ENCODE results near the gene CSNK2A2. TPM values are rescaled to one million over a fixed set of nuclear protein-coding genes. Genes with fewer than 3 reads are reported as not detected.

The CSNK2A2 gene
- total RNA-seq, 2 donors from 2014 or later, result 54.0 to 78.7 TPM

DNA sequence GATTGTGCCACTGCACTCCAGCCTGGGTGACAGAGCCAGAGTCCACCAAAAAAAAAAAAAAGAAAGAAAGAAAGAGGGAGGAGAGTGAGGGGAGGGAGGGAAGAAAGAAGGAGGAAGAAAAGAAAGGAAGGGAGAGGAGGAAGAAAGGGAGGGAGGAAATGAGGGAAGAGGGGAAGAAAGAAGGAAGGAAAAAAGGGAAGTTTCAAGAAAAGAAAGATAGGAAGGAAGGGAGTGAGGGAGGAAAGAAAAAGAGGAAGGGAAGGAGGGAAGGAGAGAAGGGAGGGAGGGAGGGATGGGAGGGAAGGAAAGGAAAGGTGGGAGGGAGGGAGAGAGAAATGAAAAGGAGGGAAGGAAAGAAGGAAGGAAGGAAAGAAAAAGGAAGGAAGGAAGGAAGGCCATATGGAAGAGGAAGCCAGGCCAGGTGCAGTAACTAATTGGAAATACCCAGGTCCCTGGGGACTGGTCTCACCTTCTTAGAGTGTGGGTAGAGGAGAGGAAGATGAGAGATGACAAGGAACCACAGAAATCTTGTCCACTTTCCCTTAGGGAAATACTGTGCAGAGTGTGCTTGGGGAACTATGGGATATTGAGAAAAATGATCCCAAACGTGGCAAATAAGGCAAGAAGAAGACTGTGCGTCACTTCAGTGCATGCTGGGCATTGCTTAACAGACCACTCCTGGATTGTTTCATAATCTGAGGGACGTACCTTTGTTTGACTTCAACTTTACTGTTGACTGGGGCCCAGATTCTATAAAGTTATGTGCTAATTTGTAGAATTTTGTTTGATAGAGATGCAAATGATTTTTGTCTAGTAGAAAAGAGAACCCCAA is 15.1 kb upstream of the CSNK2A2 start:
- H3K36me3 Mint-ChIP-seq (ENCODE audit: low read depth), result no peaks in the 10 kb centered on the region
- peaks cover 43% of the 10 kb centered on the region for H3K27me3 Mint-ChIP-seq
- H3K4me3 Mint-ChIP-seq, result no peak overlapping the region
- no peaks in the 10 kb centered on the region for H3K4me1 Mint-ChIP-seq
- H3K9me3 Mint-ChIP-seq, result no peaks in the 10 kb centered on the region
- H3K27ac Mint-ChIP-seq, result no peak overlapping the region
- ATAC-seq (replicated peaks), result no peak

DNA sequence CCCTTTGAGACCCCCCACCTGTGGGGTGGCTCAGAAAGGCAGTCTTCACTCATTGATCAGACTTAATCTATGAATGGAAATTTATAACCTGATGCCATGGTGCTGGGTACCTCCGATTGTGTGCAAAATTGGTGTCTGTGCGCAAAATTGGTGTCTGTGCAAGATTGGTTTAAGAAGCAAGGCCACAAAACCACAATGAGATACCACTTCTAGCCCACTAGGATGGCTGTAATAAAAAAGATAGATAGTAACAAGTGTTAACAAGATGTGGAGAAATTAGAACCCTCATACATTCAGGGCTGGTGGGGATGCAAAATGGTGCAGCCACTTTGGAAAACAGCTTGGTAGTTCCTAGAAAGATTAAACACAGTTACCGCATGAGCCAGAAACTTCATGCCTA is 13.9 kb upstream of the CSNK2A2 start:
- Mint-ChIP-seq H3K9me3 (no peaks in the 10 kb centered on the region), H3K36me3 (ENCODE audit: low read depth) (no peaks in the 10 kb centered on the region), H3K27ac (no peak overlapping the region), H3K27me3 (peaks cover 38% of the 10 kb centered on the region), H3K4me3 (no peak overlapping the region), H3K4me1 (no peaks in the 10 kb centered on the region)
- ATAC-seq (replicated peaks), result no peak

DNA sequence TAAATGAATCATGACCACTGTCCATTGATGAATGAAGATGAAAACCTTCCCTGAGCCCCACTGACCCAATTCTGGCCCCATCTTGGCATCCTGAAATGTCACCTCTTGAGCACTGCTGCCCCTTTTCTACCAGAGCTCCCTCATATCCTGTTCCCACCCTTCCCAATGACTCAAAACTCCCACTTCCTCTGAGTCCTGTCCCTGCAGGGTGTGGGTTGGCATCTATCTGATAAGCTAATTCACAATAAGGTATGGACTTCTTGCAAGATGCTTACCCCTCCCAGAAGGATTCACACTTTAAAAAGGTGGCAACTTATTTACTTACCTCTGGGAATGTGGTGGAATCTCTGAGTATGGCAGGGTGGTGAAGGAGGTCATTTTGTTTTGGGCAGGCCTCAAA is 13.3 kb upstream of the CSNK2A2 start:
- Mint-ChIP-seq H3K27ac (no peak overlapping the region), H3K27me3 (peaks cover 38% of the 10 kb centered on the region), H3K4me3 (no peak overlapping the region), H3K9me3 (no peaks in the 10 kb centered on the region), H3K36me3 (ENCODE audit: low read depth) (no peaks in the 10 kb centered on the region), H3K4me1 (no peaks in the 10 kb centered on the region)
- no peak for ATAC-seq (replicated peaks)

- no peak for ATAC-seq (replicated peaks)
- H3K27ac Mint-ChIP-seq, result no peak overlapping the region
- peaks cover 12% of the 10 kb centered on the region for H3K27me3 Mint-ChIP-seq
- H3K4me3 Mint-ChIP-seq, result no peak overlapping the region
- H3K4me1 Mint-ChIP-seq, result no peaks in the 10 kb centered on the region
- H3K9me3 Mint-ChIP-seq, result no peaks in the 10 kb centered on the region
- H3K36me3 Mint-ChIP-seq (ENCODE audit: low read depth), result no peaks in the 10 kb centered on the region
Observed at GRCh38 chr16:58205276-58206036, 7.5 kb upstream of the CSNK2A2 start.

GRCh38 chr16:58201163-58201562 is 3.3 kb upstream of the CSNK2A2 start:
- Mint-ChIP-seq H3K4me1 (peaks cover 18% of the 10 kb centered on the region), H3K27me3 (peaks cover 12% of the 10 kb centered on the region), H3K36me3 (ENCODE audit: low read depth) (peaks cover 11% of the 10 kb centered on the region), H3K27ac (no peak overlapping the region), H3K4me3 (no peak overlapping the region), H3K9me3 (no peaks in the 10 kb centered on the region)
- ATAC-seq (replicated peaks), result no peak

DNA sequence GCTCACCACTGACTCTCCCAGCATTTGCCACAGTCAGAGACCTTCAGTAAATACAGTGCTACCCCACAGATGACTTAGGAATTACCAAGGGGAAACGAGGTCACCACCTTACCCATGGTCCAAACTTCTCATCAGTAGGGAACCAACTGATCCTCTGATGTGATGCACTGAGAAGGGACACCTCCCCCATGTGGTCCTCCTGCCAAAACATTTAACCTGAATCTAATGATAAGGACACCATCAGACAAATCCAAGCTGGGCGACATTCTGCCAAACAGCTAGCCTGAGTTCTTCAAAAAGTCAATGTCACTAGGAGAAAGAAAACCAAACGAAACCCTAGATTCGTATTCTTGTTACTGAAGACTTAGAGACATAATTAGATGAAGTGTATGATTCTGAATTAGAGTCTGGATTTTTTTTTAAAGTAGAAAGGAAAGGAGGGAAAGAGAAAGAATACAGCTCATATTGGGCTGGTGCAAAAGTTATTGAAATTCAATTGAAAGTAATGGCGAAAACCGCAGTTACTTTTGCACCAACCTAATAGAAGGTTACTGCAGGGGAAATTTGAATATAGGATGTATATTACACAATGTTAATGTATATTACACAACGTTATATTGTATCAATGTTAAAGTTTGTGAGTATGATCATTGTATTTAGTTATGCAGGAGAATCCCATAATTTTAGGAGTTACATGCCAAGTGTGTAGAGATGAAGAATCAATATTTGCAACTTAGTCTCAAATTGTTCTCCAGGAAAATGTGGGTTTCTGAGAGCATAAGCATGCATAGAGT is 2.3 kb upstream of the CSNK2A2 start:
- no peak for ATAC-seq (replicated peaks)
- Mint-ChIP-seq H3K9me3 (no peaks in the 10 kb centered on the region), H3K4me3 (no peak overlapping the region), H3K4me1 (peaks cover 22% of the 10 kb centered on the region), H3K27ac (no peak overlapping the region), H3K27me3 (peaks cover 12% of the 10 kb centered on the region), H3K36me3 (ENCODE audit: low read depth) (peaks cover 21% of the 10 kb centered on the region)

DNA sequence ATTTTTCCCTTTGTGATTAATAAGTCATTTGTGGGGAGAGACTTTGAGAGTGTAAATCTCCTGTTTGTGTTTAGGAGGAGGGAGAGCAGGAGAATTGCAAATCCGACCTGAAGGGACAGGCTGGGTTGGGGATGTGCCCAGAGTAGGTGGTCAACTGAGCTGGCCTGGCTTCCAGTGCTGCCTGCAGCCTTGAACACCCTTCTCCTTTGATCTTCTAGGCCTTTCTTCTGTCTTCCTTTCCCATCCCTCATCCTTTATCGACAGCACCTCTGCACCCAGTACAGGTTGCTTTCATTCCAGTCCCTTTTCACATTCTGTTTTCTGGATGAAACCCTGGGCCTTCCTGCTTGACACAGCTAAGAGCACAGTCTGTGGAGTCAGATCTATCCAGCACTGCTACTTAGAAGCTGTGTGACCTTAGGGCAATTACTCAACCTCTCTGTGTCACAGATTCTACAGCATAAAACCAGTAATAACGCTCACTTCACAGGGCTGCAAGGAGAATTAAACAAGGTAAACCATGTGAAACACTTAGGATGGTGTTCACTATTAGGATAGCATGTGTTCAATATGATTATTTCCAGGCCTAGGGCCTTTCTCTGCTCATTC is 1.0 kb upstream of the CSNK2A2 start:
- Mint-ChIP-seq H3K27me3 (peaks cover 12% of the 10 kb centered on the region), H3K27ac (peak overlapping the region; percentile 81), H3K4me3 (peak overlapping the region; percentile 80), H3K4me1 (peaks cover 30% of the 10 kb centered on the region), H3K36me3 (ENCODE audit: low read depth) (peaks cover 34% of the 10 kb centered on the region), H3K9me3 (no peaks in the 10 kb centered on the region)
- ATAC-seq (replicated peaks), result no peak

DNA sequence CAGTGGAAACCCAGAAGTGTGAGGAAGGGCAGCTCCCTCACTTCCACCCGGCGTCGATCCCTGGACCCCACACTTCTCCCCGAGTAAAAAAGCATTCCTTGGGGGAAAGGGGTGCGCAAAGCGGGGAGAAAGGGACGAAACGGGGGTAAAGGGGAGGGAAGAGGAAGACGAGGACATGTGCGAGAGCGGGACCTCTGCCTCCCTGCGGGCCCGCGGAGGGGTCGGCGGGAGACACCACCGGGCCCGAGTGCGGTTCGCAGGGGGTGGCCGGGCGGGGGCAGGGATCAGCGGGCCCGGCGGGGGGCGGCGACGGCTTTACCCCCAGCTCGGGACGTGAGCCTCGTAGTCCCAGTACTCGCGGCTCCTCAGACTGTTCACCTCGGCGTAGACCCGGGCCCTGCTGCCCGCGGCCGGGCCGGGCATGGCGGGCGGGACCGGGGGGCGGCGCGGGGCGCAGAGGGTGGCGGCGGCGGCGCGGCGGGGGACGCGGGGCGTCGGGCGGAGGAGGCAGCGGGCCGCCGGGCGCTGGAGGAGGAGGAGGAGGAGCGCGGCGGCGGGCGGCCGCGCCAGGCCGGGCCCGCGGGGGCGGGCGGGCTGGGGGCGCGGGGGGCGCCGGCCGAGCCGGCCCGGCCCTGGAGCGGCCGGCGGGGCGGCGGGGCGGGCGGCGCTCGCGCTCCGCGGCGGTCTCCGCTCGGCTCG is 443 bp downstream of the CSNK2A2 start:
- Mint-ChIP-seq H3K4me3 (peak overlapping the region; percentile 91), H3K27me3 (peaks cover 8% of the 10 kb centered on the region), H3K36me3 (ENCODE audit: low read depth) (peaks cover 48% of the 10 kb centered on the region), H3K4me1 (peaks cover 32% of the 10 kb centered on the region), H3K27ac (peak overlapping the region; percentile 88), H3K9me3 (no peaks in the 10 kb centered on the region)
- ATAC-seq (replicated peaks), result peak; percentile 40

DNA sequence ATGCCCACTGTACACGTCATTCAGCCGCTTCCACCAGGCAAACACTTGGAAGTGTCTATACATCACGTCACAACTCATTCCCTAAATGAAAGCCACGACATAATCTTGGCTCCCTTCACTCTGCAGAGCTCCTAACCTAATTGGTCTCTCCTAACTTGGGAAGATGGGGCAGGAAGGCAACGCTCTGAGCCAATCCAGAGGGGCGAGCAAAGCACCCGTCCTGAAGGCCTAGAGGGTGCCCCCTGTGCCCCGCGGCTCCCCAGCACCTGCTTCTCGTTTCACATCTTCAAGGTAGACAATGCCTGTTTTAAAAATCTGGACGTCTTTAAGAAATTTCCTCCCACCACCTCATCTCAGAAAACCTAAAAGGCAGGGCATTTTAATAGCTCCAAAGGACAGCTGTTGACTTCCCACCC is 1.0 kb downstream of the CSNK2A2 start:
- Mint-ChIP-seq H3K4me1 (peaks cover 34% of the 10 kb centered on the region), H3K4me3 (peak overlapping the region; percentile 91), H3K9me3 (no peaks in the 10 kb centered on the region), H3K27me3 (peaks cover 8% of the 10 kb centered on the region), H3K27ac (peak overlapping the region; percentile 88), H3K36me3 (ENCODE audit: low read depth) (peaks cover 54% of the 10 kb centered on the region)
- ATAC-seq (replicated peaks), result no peak

GRCh38 chr16:58195771-58196170 is 2.1 kb downstream of the CSNK2A2 start:
- peaks cover 37% of the 10 kb centered on the region for H3K4me1 Mint-ChIP-seq
- H3K4me3 Mint-ChIP-seq, result peak overlapping the region; percentile 91
- ATAC-seq (replicated peaks), result no peak
- peaks cover 4% of the 10 kb centered on the region for H3K27me3 Mint-ChIP-seq
- no peaks in the 10 kb centered on the region for H3K9me3 Mint-ChIP-seq
- peak overlapping the region; percentile 22 for H3K27ac Mint-ChIP-seq
- peaks cover 65% of the 10 kb centered on the region for H3K36me3 Mint-ChIP-seq (ENCODE audit: low read depth)

DNA sequence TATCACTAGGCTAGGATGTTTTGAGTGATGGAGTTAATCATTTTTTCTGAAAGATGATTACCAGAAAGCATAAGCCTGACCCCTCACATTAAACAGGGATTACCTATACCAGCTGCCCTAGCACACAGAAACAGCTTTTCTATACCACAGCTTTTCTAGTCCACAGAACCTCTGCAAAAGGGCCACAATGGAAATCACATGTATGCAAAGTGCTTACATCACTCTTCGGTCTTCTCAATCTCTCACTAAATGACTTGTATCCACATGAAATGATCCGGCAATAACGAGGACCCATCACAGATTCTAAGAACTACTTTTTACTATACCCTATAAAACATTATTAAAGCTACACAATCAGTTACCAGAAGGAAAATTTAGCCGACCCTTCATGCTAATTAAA is 2.6 kb downstream of the CSNK2A2 start:
- Mint-ChIP-seq H3K27ac (peak overlapping the region; percentile 22), H3K4me1 (peaks cover 37% of the 10 kb centered on the region), H3K36me3 (ENCODE audit: low read depth) (peaks cover 70% of the 10 kb centered on the region), H3K4me3 (peak overlapping the region; percentile 91), H3K9me3 (no peaks in the 10 kb centered on the region), H3K27me3 (peaks cover 4% of the 10 kb centered on the region)
- no peak for ATAC-seq (replicated peaks)

DNA sequence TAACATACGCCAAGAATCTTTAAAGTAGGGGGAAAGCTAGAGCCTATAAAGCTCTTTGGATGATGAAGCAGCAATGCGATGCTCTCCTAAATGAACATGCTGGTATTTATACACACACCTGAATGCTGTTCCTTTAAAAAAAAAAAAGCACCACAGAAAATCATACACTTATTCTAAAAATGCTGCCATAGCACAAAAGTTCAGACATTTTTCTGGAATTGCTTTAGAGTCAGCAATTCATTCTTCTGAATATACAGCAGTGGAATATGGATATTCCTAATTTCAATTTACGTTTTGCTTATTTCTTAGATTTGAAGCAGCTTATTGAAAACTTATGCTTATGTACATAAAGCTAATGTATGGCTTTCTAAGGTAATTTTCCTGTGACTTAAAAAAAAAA is 3.1 kb downstream of the CSNK2A2 start:
- peaks cover 37% of the 10 kb centered on the region for H3K4me1 Mint-ChIP-seq
- H3K36me3 Mint-ChIP-seq (ENCODE audit: low read depth), result peaks cover 75% of the 10 kb centered on the region
- no peak for ATAC-seq (replicated peaks)
- peaks cover 2% of the 10 kb centered on the region for H3K27me3 Mint-ChIP-seq
- no peak overlapping the region for H3K27ac Mint-ChIP-seq
- H3K9me3 Mint-ChIP-seq, result no peaks in the 10 kb centered on the region
- no peak overlapping the region for H3K4me3 Mint-ChIP-seq

DNA sequence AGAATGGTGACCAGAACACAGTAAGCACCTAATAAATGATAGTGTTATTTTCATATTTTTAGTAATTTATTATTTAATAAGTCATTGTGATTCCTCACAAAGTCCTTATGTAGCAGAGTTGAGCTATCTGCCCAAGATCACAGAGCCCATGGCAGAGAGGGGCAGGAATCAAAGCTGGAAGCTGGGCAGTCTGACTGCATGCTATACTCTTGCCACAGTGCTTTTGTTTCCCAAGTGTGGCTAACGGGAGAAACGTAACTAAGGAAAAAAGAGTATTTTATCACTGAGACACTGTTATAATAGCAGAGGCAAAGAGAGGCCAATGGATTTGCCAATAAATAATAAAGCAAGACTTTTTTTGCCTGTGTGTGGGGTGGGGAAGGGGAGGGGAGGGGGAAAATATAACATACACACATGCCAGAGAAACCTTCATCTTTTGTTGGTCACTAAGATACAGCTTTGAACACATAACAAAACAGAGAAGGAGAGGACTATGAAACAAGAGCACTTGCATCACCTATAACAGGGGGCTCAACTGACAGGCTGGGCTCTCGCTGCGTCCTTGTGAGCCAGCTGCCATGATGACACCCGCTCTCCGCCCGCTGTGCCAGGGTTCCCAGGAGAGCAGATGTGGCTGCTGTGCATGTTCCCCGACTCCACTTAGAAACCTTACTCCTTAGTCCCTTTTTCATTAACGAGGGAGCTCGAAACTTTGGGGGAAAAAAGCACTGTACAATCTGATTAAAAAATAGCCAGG is 10.1 kb downstream of the CSNK2A2 start:
- Mint-ChIP-seq H3K27me3 (no peaks in the 10 kb centered on the region), H3K9me3 (no peaks in the 10 kb centered on the region), H3K27ac (no peak overlapping the region), H3K36me3 (ENCODE audit: low read depth) (peaks cover 99% of the 10 kb centered on the region), H3K4me3 (no peak overlapping the region), H3K4me1 (peaks cover 6% of the 10 kb centered on the region)
- ATAC-seq (replicated peaks), result no peak

Measured in activated T-helper 17 cell treated with anti-CD3 and anti-CD28 coated beads, Interleukin-2, amount 50 U/mL, for 72 hours (primary cell).